Cardiac muscle cell (in vitro differentiated cells and primary cell): ENCODE data around the gene CC2D1A. TPM values are rescaled to one million over a fixed set of nuclear protein-coding genes. Genes with fewer than 3 reads are reported as not detected.

Source experiments
- DNase-seq, 2 donors: peaks; one replicate each; pipeline versions ENCODE4 v3.0.0 to v3.0.0-alpha.2; 2010 to 2017; ENCODE audit warnings: low read depth in 1 of 2, low spot score in 1 of 2
- H3K27ac ChIP-seq: fragments of 200-600 bp; sonication (generic); 2 replicates; pipeline ENCODE4 v1.5.1; 2016
- H3K27me3 ChIP-seq: fragments of 200-600 bp; sonication (generic); 2 replicates; pipeline ENCODE4 v1.6.0; 2016; ENCODE audit warnings: control low read depth
- H3K36me3 ChIP-seq: fragments of 200-600 bp; sonication (generic); 2 replicates; pipeline ENCODE4 v1.5.1; 2016; ENCODE audit warnings: control low read depth
- H3K4me1 ChIP-seq: fragments of 200-600 bp; sonication (generic); 2 replicates; pipeline ENCODE4 v1.8.1; 2017; ENCODE audit warnings: low read depth, mild to moderate bottlenecking, mixed run types
- H3K4me3 ChIP-seq: fragments of 200-600 bp; sonication (generic); 2 replicates; pipeline ENCODE4 v1.5.1; 2016; ENCODE audit warnings: mild to moderate bottlenecking
- H3K9me3 ChIP-seq: fragments of 200-600 bp; sonication (generic); 2 replicates; pipeline ENCODE4 v1.5.1; 2017; ENCODE audit warnings: low read depth, mild to moderate bottlenecking, control low read depth
- polyA plus RNA-seq: library from polyadenylated mRNA; unstranded; fragments of >200 nt; fragmentation: Nextera tagmentation; extraction: Ambion mirVana; gene quantifications from 2 replicates; pipeline ENCODE4 v1.2.1, GENCODE V29; 2016
- total RNA-seq: library from RNA; depleted of rRNA; stranded (reverse); fragments of >200 nt; gene quantifications from 2 replicates; pipeline ENCODE4 v1.2.3, GENCODE V29; 2016
- TF ChIP-seq, protein P1 (sequence below): IDR thresholded peaks from 2 replicates; pipeline ENCODE4 v1.5.1; 2012; ENCODE audit warnings: low read depth, mild to moderate bottlenecking, low read length

The CC2D1A gene
- total and polyA plus RNA-seq, 2 experiments from 2014 or later = 42.5 to 46.6 TPM

DNA sequence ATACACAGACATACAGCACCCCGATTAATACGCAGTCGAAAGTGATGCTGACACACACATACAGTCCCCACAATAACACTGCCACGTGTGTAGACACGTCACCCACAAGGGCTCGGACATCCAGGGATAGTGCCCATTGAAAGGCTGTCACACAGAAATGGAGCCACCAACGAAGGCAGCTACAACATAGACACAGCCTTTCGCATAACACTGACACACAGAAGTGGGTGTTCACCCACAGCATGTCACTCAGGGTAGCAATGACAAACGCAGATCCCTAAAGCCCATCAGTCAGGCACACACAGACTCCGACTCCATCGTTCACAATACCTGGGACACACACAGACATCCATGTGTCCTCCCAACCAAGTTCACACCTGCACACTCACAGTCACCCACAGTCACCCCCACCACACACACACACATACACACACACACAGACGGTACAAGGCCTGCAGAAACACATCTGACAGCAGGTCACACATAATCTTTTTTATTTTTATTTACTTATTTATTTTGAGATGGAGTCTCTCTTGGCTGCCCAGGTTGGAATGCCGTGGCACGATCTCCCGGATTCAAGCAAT, 39.4 kb upstream of the CC2D1A start:
- Histone ChIP-seq H3K27me3 (peaks cover 28% of the 10 kb centered on the region), H3K27ac (no peak overlapping the region), H3K4me3 (peak overlapping the region; percentile 96), H3K9me3 (no peaks in the 10 kb centered on the region), H3K4me1 (peaks cover 4% of the 10 kb centered on the region), H3K36me3 (no peaks in the 10 kb centered on the region)
- DNase-seq = no peak
- TF ChIP-seq, protein P1, sequence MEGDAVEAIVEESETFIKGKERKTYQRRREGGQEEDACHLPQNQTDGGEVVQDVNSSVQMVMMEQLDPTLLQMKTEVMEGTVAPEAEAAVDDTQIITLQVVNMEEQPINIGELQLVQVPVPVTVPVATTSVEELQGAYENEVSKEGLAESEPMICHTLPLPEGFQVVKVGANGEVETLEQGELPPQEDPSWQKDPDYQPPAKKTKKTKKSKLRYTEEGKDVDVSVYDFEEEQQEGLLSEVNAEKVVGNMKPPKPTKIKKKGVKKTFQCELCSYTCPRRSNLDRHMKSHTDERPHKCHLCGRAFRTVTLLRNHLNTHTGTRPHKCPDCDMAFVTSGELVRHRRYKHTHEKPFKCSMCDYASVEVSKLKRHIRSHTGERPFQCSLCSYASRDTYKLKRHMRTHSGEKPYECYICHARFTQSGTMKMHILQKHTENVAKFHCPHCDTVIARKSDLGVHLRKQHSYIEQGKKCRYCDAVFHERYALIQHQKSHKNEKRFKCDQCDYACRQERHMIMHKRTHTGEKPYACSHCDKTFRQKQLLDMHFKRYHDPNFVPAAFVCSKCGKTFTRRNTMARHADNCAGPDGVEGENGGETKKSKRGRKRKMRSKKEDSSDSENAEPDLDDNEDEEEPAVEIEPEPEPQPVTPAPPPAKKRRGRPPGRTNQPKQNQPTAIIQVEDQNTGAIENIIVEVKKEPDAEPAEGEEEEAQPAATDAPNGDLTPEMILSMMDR = no peak

DNA sequence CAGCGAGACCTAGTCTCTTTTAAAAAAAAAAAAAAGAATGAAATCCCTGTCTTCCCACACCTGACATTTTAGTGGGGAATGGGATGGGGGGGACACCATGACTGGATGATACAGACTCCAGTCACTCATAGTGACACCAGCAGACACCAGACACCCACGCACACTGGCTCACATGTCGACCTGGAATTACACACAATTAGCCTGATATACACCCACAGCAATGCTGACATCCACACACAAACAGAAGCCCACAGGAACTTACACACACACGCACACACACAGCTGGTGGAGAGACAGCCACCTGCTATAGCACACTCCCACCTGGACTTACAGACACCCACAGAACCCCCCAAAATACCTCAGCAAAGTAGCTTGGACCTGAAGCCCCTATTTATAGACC, 37.3 kb upstream of the CC2D1A start:
- TF ChIP-seq, protein P1 = no peak
- Histone ChIP-seq H3K4me1 (no peaks in the 10 kb centered on the region), H3K36me3 (no peaks in the 10 kb centered on the region), H3K27me3 (peaks cover 28% of the 10 kb centered on the region), H3K9me3 (no peaks in the 10 kb centered on the region), H3K27ac (no peak overlapping the region), H3K4me3 (no peak overlapping the region)
- DNase-seq = no peak

DNA sequence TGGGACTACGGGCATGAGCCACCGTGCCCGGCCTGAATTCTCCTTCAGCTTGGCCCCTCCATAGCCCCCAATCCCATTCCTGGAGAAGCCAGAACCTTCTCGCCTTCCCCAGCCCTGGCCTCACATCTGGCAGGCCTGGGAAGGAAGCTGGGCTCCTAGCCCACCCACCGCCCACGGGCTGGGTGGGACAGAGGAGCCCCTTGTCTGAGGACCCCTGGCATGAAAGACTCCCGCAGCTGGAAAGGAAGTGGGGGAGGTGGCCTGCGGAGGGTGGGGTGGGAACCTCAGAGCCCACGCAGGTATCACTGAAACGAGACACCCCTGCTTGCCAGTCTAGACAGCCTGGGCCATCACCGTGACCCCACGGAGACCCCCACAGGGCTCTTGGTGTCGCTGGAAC, 36.7 kb upstream of the CC2D1A start:
- Histone ChIP-seq H3K27me3 (peaks cover 28% of the 10 kb centered on the region), H3K4me3 (no peak overlapping the region), H3K4me1 (no peaks in the 10 kb centered on the region), H3K9me3 (no peaks in the 10 kb centered on the region), H3K36me3 (no peaks in the 10 kb centered on the region), H3K27ac (no peak overlapping the region)
- TF ChIP-seq, protein P1 = no peak
- no peak for DNase-seq

DNA sequence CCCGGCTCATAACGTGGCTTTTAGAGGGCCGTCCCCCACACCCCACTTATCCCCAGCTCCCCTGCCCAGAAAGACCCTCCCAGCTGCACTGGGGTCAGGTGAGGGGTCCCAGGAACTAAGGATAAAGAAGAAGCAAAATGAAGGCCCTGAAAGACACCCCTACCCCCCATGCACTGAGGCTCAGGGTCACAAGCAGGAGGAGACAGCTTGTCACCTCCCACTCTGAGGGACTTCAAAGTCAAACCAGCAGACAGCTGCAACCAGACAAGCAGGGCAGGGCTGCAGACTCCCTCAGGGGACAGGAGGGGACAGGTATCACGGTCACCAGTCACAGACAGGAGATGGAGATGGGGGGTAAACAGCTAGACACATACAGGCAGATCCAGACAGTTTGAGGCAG, 35.1 kb upstream of the CC2D1A start:
- Histone ChIP-seq H3K9me3 (no peaks in the 10 kb centered on the region), H3K4me1 (no peaks in the 10 kb centered on the region), H3K27me3 (peaks cover 32% of the 10 kb centered on the region), H3K4me3 (no peak overlapping the region), H3K36me3 (no peaks in the 10 kb centered on the region), H3K27ac (no peak overlapping the region)
- TF ChIP-seq, protein P1 = no peak
- no peak for DNase-seq

DNA sequence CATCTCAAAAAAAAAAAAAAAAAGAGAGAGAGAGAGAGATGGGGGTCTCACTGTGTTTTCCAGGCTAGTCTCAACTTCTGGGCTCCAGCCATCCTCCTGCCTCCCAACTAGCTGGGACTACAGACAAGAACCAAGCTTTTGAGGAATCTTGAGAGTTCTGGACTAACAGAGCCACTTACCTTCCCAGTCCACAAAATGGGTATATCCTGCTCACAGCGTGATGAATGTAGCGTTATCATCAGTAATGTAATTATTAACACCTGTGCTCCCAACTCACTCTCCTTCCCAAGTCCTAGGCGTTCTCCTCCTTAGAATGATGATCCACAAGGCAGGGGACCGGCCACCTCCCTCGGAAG, 33.7 kb upstream of the CC2D1A start:
- H3K27me3 ChIP-seq = peaks cover 20% of the 10 kb centered on the region

More for the DNA sequence above, 33.7 kb upstream of the CC2D1A start:
- H3K4me1 ChIP-seq = no peaks in the 10 kb centered on the region
- DNase-seq = no peak
- H3K27ac ChIP-seq = no peak overlapping the region
- H3K36me3 ChIP-seq = no peaks in the 10 kb centered on the region
- H3K9me3 ChIP-seq = no peaks in the 10 kb centered on the region
- TF ChIP-seq, protein P1 = no peak
- H3K4me3 ChIP-seq = peak overlapping the region; percentile 28
